A549 (cell line): ENCODE measurements around the gene PEX26. TPM values are rescaled to one million over a fixed set of nuclear protein-coding genes. Genes with fewer than 3 reads are reported as not detected.

ENCODE experiments used
- ATAC-seq, 2 experiments: fragments of 200-7000 bp in 1 of 2; fragments of >200 bp in 1 of 2; cut with Nextera tagmentation in 1 of 2; cut with Tn5 transposase in 1 of 2; 3 replicates each; pipeline versions ENCODE4 v1.8.0 to v1.9.1; 2018 to 2020; ENCODE audit warnings: mild to moderate bottlenecking in 1 of 2, moderate library complexity in 1 of 2
- CTCF ChIA-PET: fragments of 300-600 bp; sonication (Branson Sonifier 250); formaldehyde crosslinking; extraction: SDS; loops from one replicate; lab custom pipeline; 2021; ENCODE audit warnings: antibody characterized with exemption, inconsistent platforms; lab: Yijun Ruan, JAX
- POLR2A ChIA-PET: fragments of 350-600 bp; formaldehyde crosslinking; extraction: SDS; loops from one replicate; lab custom pipeline; 2021; ENCODE audit warnings: antibody characterized with exemption, inconsistent platforms; lab: Yijun Ruan, JAX
- DNase-seq, 2 experiments: peaks; one replicate each; pipeline versions ENCODE4 v3.0.0 to v3.0.0-alpha.2; 2011 to 2016; ENCODE audit warnings: low read depth in 1 of 2, low spot score in 1 of 2
- FAIRE-seq: peaks from 2 replicates; lab custom pipeline; 2011; peaks lifted over from hg19 to GRCh38; lab: Jason Lieb, UNC
- H3K27ac ChIP-seq, 2 experiments: fragments of >200 bp; sonication (Bioruptor Twin); formaldehyde crosslinking; 3 replicates each; pipeline ENCODE4 v1.5.1; 2016 to 2017
- H3K4me1 ChIP-seq: fragments of >200 bp; sonication (Bioruptor Twin); formaldehyde crosslinking; 3 replicates; pipeline ENCODE4 v1.6.1; 2016
- H3K4me2 ChIP-seq: fragments of >200 bp; sonication (Bioruptor Twin); formaldehyde crosslinking; 3 replicates; pipeline ENCODE4 v1.6.1; 2016
- H3K4me3 ChIP-seq: fragments of >200 bp; sonication (Bioruptor Twin); formaldehyde crosslinking; 3 replicates; pipeline ENCODE4 v1.5.1; 2016
- H3K9me3 ChIP-seq: fragments of >200 bp; sonication (Bioruptor Twin); formaldehyde crosslinking; 3 replicates; pipeline ENCODE4 v1.6.1; 2016
- CBX8 ChIP-seq: fragments of 200-600 bp; sonication (generic); IDR thresholded peaks from 2 replicates; pipeline ENCODE4 v1.6.1; 2016
- CHD2 ChIP-seq: fragments of 150-350 bp; IDR thresholded peaks from 2 replicates; pipeline ENCODE4 v1.6.1; 2014; ENCODE audit warnings: low read length; ENCODE audit not compliant: partially characterized antibody
- CHD4 ChIP-seq: fragments of 200-600 bp; sonication (generic); IDR thresholded peaks from 2 replicates; pipeline ENCODE4 v1.6.1; 2016; ENCODE audit warnings: antibody characterized with exemption, mild to moderate bottlenecking, borderline replicate concordance
- ESRRA ChIP-seq: fragments of 150-350 bp; IDR thresholded peaks from 2 replicates; pipeline ENCODE4 v1.6.1; 2014; ENCODE audit warnings: mild to moderate bottlenecking, low read length, borderline replicate concordance
- FOSB ChIP-seq: fragments of 250-450 bp; sonication (Bioruptor Pico); IDR thresholded peaks from 2 replicates; pipeline ENCODE4 v1.5.0; 2020; ENCODE audit warnings: mild to moderate bottlenecking, moderate library complexity
- FOSL2 ChIP-seq, 2 experiments: fragments of 450-650 bp in 1 of 2; fragments of >200 bp in 1 of 2; sonication (Bioruptor Twin) in 1 of 2; formaldehyde crosslinking; IDR thresholded peaks; 2 replicates each; pipeline versions ENCODE4 v1.5.0 to v1.6.1; 2016 to 2020; ENCODE audit warnings: mild to moderate bottlenecking in 1 of 2, moderate library complexity in 1 of 2
- GATA3 ChIP-seq: IDR thresholded peaks from 2 replicates; pipeline ENCODE4 v1.6.1; 2012; ENCODE audit warnings: borderline replicate concordance
- HES2 ChIP-seq: fragments of >200 bp; sonication (Bioruptor Twin); formaldehyde crosslinking; IDR thresholded peaks from 2 replicates; pipeline ENCODE4 v1.6.1; 2016
- HEYL ChIP-seq: fragments of 250-450 bp; sonication (Bioruptor Pico); IDR thresholded peaks from 2 replicates; pipeline ENCODE4 v1.8.0; 2021; ENCODE audit warnings: mild to moderate bottlenecking, moderate library complexity
- HOXB13 ChIP-seq: fragments of 250-450 bp; sonication (Bioruptor Pico); IDR thresholded peaks from 2 replicates; pipeline ENCODE4 v1.5.0; 2020; ENCODE audit warnings: low read depth, mild to moderate bottlenecking, moderate library complexity
- HOXB5 ChIP-seq: fragments of 250-450 bp; sonication (Bioruptor Pico); IDR thresholded peaks from 2 replicates; pipeline ENCODE4 v1.5.0; 2020; ENCODE audit warnings: mild to moderate bottlenecking, moderate library complexity
- KDM1A ChIP-seq: fragments of 200-600 bp; sonication (generic); IDR thresholded peaks from 2 replicates; pipeline ENCODE4 v1.6.1; 2016; ENCODE audit warnings: low read depth, mild to moderate bottlenecking
- KDM5A ChIP-seq: fragments of 200-600 bp; sonication (generic); IDR thresholded peaks from 2 replicates; pipeline ENCODE4 v1.6.1; 2016; ENCODE audit warnings: antibody characterized with exemption, mild to moderate bottlenecking
- MAFK ChIP-seq: fragments of 450-650 bp; IDR thresholded peaks from 2 replicates; pipeline ENCODE4 v1.6.1; 2014; ENCODE audit not compliant: partially characterized antibody
- NPAS2 ChIP-seq: fragments of 250-450 bp; sonication (Bioruptor Pico); IDR thresholded peaks from 2 replicates; pipeline ENCODE4 v1.8.0; 2022; ENCODE audit warnings: mild to moderate bottlenecking, moderate library complexity, borderline replicate concordance
- NR3C1 ChIP-seq: fragments of >200 bp; sonication (Bioruptor Twin); formaldehyde crosslinking; IDR thresholded peaks from 3 replicates; pipeline ENCODE4 v1.6.1; 2017
- PBX3 ChIP-seq: IDR thresholded peaks from 2 replicates; pipeline ENCODE4 v1.6.1; 2012
- PHF8 ChIP-seq: fragments of 200-600 bp; sonication (generic); IDR thresholded peaks from 2 replicates; pipeline ENCODE4 v1.6.1; 2016; ENCODE audit warnings: low read depth, mild to moderate bottlenecking, antibody characterized with exemption, moderate library complexity, borderline replicate concordance
- RAD21 ChIP-seq, 2 experiments: fragments of >200 bp in 1 of 2; sonication (Bioruptor Twin) in 1 of 2; formaldehyde crosslinking in 1 of 2; IDR thresholded peaks in 1 of 2; conservative IDR thresholded peaks in 1 of 2; 2 replicates in 1 of 2; 3 replicates in 1 of 2; pipeline ENCODE4 v1.6.1; 2012 to 2018; ENCODE audit warnings: inconsistent platforms in 1 of 2
- SMC3 ChIP-seq: fragments of >200 bp; sonication (Bioruptor Twin); formaldehyde crosslinking; IDR thresholded peaks from 3 replicates; pipeline ENCODE4 v1.6.1; 2018; ENCODE audit warnings: inconsistent platforms
- ZFP36 ChIP-seq: fragments of 450-650 bp; IDR thresholded peaks from 2 replicates; pipeline ENCODE4 v1.6.1; 2014; ENCODE audit warnings: borderline replicate concordance; ENCODE audit not compliant: partially characterized antibody
- ZSCAN20 ChIP-seq: fragments of 250-450 bp; sonication (Bioruptor Pico); IDR thresholded peaks from 2 replicates; pipeline ENCODE4 v1.8.0; 2022; ENCODE audit warnings: mild to moderate bottlenecking, moderate library complexity
- WGBS: methylation state at CpG from one replicate; pipeline ENCODE4 v1.1.6; 2017; ENCODE audit errors: missing lambda C conversion rate; 5-methylcytosine and 5-hydroxymethylcytosine counted together
- polyA plus RNA-seq, 4 experiments: library from polyadenylated mRNA; depleted of rRNA in 3 of 4; stranded (reverse); fragments of >200 nt; fragmentation: RNase III in 1 of 4; extraction: RNeasy Plus Mini Kit Qiagen cat#74134 plus additional on column Dnase treatment in 1 of 4; gene quantifications; 2 replicates in 3 of 4; 3 replicates in 1 of 4; pipeline ENCODE4 v1.2.3, GENCODE V29; 2011 to 2017

Gene PEX26
- polyA plus RNA-seq, 2 of the 4 experiments (the other 2 are of a cell fraction): 11.8 to 12.4 TPM

- CTCF ChIA-PET: interaction anchor here (1.2 to 1.4 kb wide), 2 partner anchors 39 to 42 kb away, joined by 4 read pairs; no protein-coding TSS in a partner anchor
- no peaks in the 10 kb centered on the region for H3K4me1 ChIP-seq
- FAIRE-seq: no peak
- no peak overlapping the region for H3K4me3 ChIP-seq
- no peak for ATAC-seq
- TF ChIP-seq CBX8: no peak
- no peak for TF ChIP-seq ZSCAN20 (CRISPR knock-in tag)
- no peak for TF ChIP-seq PBX3
- no peak for TF ChIP-seq ESRRA
- no peak for TF ChIP-seq SMC3
- TF ChIP-seq NPAS2: no peak
- TF ChIP-seq HES2: no peak
- no peak for TF ChIP-seq RAD21 (conservative IDR thresholded peaks at IDR 0.05 in 1 of 2, IDR thresholded peaks at IDR 0.05 in 1 of 2)
- no peak for TF ChIP-seq HEYL (CRISPR knock-in tag)
- TF ChIP-seq FOSB (CRISPR knock-in tag): no peak
- TF ChIP-seq, all 56 proteins: peak for 0
- DNase-seq: no peak
- Histone ChIP-seq H3K27ac (no peak overlapping the region), H3K4me2 (no peak overlapping the region), H3K9me3 (no peaks in the 10 kb centered on the region)
- 77% methylated on average over 9 of the region's 9 CpGs for WGBS
- POLR2A ChIA-PET: no interaction called here
Observed at GRCh38 chr22:18118345-18118915, 40.6 kb downstream of the PEX26 start.

GRCh38 chr22:18119409-18120110, 41.8 kb downstream of the PEX26 start:
- no peak for FAIRE-seq
- CTCF ChIA-PET: interaction anchor here (1.4 kb wide), 1 partner anchor 43 kb away, joined by 4 read pairs; no protein-coding TSS in a partner anchor

GRCh38 chr22:18120857-18121256, 43.1 kb downstream of the PEX26 start:
- Histone ChIP-seq H3K9me3 (no peaks in the 10 kb centered on the region), H3K4me1 (no peaks in the 10 kb centered on the region), H3K27ac (no peak overlapping the region), H3K4me2 (no peak overlapping the region), H3K4me3 (no peak overlapping the region)
- FAIRE-seq (no peak), ATAC-seq (no peak), DNase-seq (no peak)
- ChIA-PET POLR2A (no interaction called here), CTCF (no interaction called here)
- 86% methylated on average over 4 of the region's 4 CpGs for WGBS
- TF ChIP-seq NPAS2: no peak
- TF ChIP-seq MAFK: no peak
- TF ChIP-seq CHD2: no peak
- no peak for TF ChIP-seq FOSL2 (IDR thresholded peaks at IDR 0.05)
- no peak for TF ChIP-seq FOSL2 (CRISPR knock-in tag; IDR thresholded peaks at IDR 0.05)
- TF ChIP-seq HOXB5 (CRISPR knock-in tag): no peak
- no peak for TF ChIP-seq RAD21 (conservative IDR thresholded peaks at IDR 0.05 in 1 of 2, IDR thresholded peaks at IDR 0.05 in 1 of 2)
- no peak for TF ChIP-seq ZFP36
- TF ChIP-seq CHD4: no peak

More at GRCh38 chr22:18119409-18120110, 41.8 kb downstream of the PEX26 start:
- Histone ChIP-seq H3K4me2 (no peak overlapping the region), H3K9me3 (no peaks in the 10 kb centered on the region), H3K27ac (no peak overlapping the region), H3K4me1 (no peaks in the 10 kb centered on the region), H3K4me3 (no peak overlapping the region)
- no peak for TF ChIP-seq GATA3
- TF ChIP-seq CHD2: no peak
- no peak for TF ChIP-seq KDM1A
- TF ChIP-seq NR3C1: no peak
- no peak for TF ChIP-seq ZSCAN20 (CRISPR knock-in tag)
- TF ChIP-seq CHD4: no peak
- no peak for TF ChIP-seq CBX8
- no peak for TF ChIP-seq PHF8
- TF ChIP-seq PBX3: no peak
- no peak for TF ChIP-seq HOXB13 (CRISPR knock-in tag)
- TF ChIP-seq KDM5A: no peak
- ATAC-seq (no peak), DNase-seq (no peak)
- WGBS: 70% methylated on average over 13 of the region's 18 CpGs
- POLR2A ChIA-PET: no interaction called here
